ENCODE results near the gene HK2. TPM values are rescaled to one million over a fixed set of nuclear protein-coding genes. Genes with fewer than 3 reads are reported as not detected.

Gene HK2
- total RNA-seq, 2 donors from 2014 or later = 21.5 to 31.5 TPM

GRCh38 chr2:74873678-74874640 is 40.0 kb downstream of the HK2 start:
- H3K4me1 ChIP-seq (ENCODE audit: control insufficient read depth, insufficient read depth, low read length) = no peaks in the 10 kb centered on the region
- TF ChIP-seq CTCF (conservative IDR thresholded peaks at IDR 0.05) = no peak
- Mint-ChIP-seq H3K27ac (peak overlapping the region; percentile 27), H3K4me1 (no peaks in the 10 kb centered on the region), H3K9me3 (no peaks in the 10 kb centered on the region), H3K27me3 (ENCODE audit: insufficient read depth) (no peaks in the 10 kb centered on the region), H3K36me3 (ENCODE audit: low read depth) (peaks cover 58% of the 10 kb centered on the region), H3K4me3 (no peak overlapping the region)
- no peaks in the 10 kb centered on the region for H3K9me3 ChIP-seq (ENCODE audit: control insufficient read depth, low read length)
- no peak overlapping the region for H3K4me3 ChIP-seq (ENCODE audit: low read length)
- WGBS, 2 experiments (ENCODE audit: insufficient coverage in 1 of 2, insufficient read length in 1 of 2) = 95 to 97% methylated on average over 20 to 26 of the region's 26 CpGs
- H3K36me3 ChIP-seq (ENCODE audit: control insufficient read depth, insufficient read depth, low read length) = peaks cover 54% of the 10 kb centered on the region
- no peak overlapping the region for H3K9ac ChIP-seq (ENCODE audit: extremely low read depth, low read length, poor library complexity, severe bottlenecking)
- no peaks in the 10 kb centered on the region for H3K27me3 ChIP-seq (ENCODE audit: control insufficient read depth, insufficient read depth, low read length, poor library complexity, severe bottlenecking)
- DNase-seq = no peak
- H3K27ac ChIP-seq (ENCODE audit: low read depth, low read length) = no peak overlapping the region

- H3K4me3 ChIP-seq (ENCODE audit: low read length) = no peak overlapping the region
- H3K4me1 ChIP-seq (ENCODE audit: control insufficient read depth, insufficient read depth, low read length) = no peaks in the 10 kb centered on the region
- no peaks in the 10 kb centered on the region for H3K9me3 ChIP-seq (ENCODE audit: control insufficient read depth, low read length)
- no peaks in the 10 kb centered on the region for H3K27me3 ChIP-seq (ENCODE audit: control insufficient read depth, insufficient read depth, low read length, poor library complexity, severe bottlenecking)
- Mint-ChIP-seq H3K9me3 (no peaks in the 10 kb centered on the region), H3K27ac (peak overlapping the region; percentile 55), H3K4me1 (no peaks in the 10 kb centered on the region), H3K36me3 (ENCODE audit: low read depth) (peaks cover 73% of the 10 kb centered on the region), H3K27me3 (ENCODE audit: insufficient read depth) (no peaks in the 10 kb centered on the region), H3K4me3 (no peak overlapping the region)
- H3K36me3 ChIP-seq (ENCODE audit: control insufficient read depth, insufficient read depth, low read length) = peaks cover 60% of the 10 kb centered on the region
- 54 to 67% methylated on average over 10 to 13 of the region's 13 CpGs for WGBS, 2 experiments (ENCODE audit: insufficient coverage in 1 of 2, insufficient read length in 1 of 2)
- no peak overlapping the region for H3K9ac ChIP-seq (ENCODE audit: extremely low read depth, low read length, poor library complexity, severe bottlenecking)
- no peak overlapping the region for H3K27ac ChIP-seq (ENCODE audit: low read depth, low read length)
- DNase-seq = peak; percentile 79
- peak; percentile 87 for TF ChIP-seq CTCF (conservative IDR thresholded peaks at IDR 0.05)
These were observed 42.4 kb downstream of the HK2 start for GRCh38 chr2:74876081-74876886.

GRCh38 chr2:74877376-74877775 is 43.4 kb downstream of the HK2 start:
- no peak for TF ChIP-seq CTCF (conservative IDR thresholded peaks at IDR 0.05)
- no peak overlapping the region for H3K27ac Mint-ChIP-seq
- H3K4me1 ChIP-seq (ENCODE audit: control insufficient read depth, insufficient read depth, low read length) = no peaks in the 10 kb centered on the region
- no peaks in the 10 kb centered on the region for H3K9me3 Mint-ChIP-seq
- 86 to 88% methylated on average over 6 of the region's 6 CpGs for WGBS, 2 experiments (ENCODE audit: insufficient coverage in 1 of 2, insufficient read length in 1 of 2)
- H3K36me3 Mint-ChIP-seq (ENCODE audit: low read depth) = peaks cover 82% of the 10 kb centered on the region
- no peak for DNase-seq
- H3K27me3 ChIP-seq (ENCODE audit: control insufficient read depth, insufficient read depth, low read length, poor library complexity, severe bottlenecking) = no peaks in the 10 kb centered on the region
- H3K9ac ChIP-seq (ENCODE audit: extremely low read depth, low read length, poor library complexity, severe bottlenecking) = no peak overlapping the region
- H3K4me3 ChIP-seq (ENCODE audit: low read length) = no peak overlapping the region
- no peaks in the 10 kb centered on the region for H3K4me1 Mint-ChIP-seq
- no peaks in the 10 kb centered on the region for H3K27me3 Mint-ChIP-seq (ENCODE audit: insufficient read depth)
- no peak overlapping the region for H3K4me3 Mint-ChIP-seq
- no peaks in the 10 kb centered on the region for H3K9me3 ChIP-seq (ENCODE audit: control insufficient read depth, low read length)
- H3K27ac ChIP-seq (ENCODE audit: low read depth, low read length) = no peak overlapping the region
- peaks cover 64% of the 10 kb centered on the region for H3K36me3 ChIP-seq (ENCODE audit: control insufficient read depth, insufficient read depth, low read length)

Measured in endodermal cell (in vitro differentiated cells).